K562 (cell line): Measurements from ENCODE around the gene CEP350. TPM values are rescaled to one million over a fixed set of nuclear protein-coding genes. Genes with fewer than 3 reads are reported as not detected.

Source experiments
- ATAC-seq: fragments of 200-7000 bp; cut with Tn5 transposase; 3 replicates; pipeline ENCODE4 v1.9.1; 2020; ENCODE audit warnings: moderate library complexity
- BruUV-seq: library from RNA; stranded (reverse); fragments of 400-500 nt; replicated peaks from 2 replicates; lab custom pipeline; 2021; lab: Mats Ljungman, UMichigan
- CTCF ChIA-PET: fragments of 300-600 bp; formaldehyde crosslinking; extraction: SDS; loops from one replicate; lab custom pipeline; 2021; ENCODE audit warnings: low intra/inter-chr PET ratio; lab: Yijun Ruan, JAX
- POLR2A ChIA-PET: fragments of 300-600, 350-650 bp; sonication (Branson Sonifier 250); formaldehyde crosslinking; extraction: SDS; loops from one replicate; lab custom pipeline; 2021; ENCODE audit warnings: antibody characterized with exemption, inconsistent platforms; lab: Yijun Ruan, JAX
- DNase-seq, 4 experiments: peaks; one replicate each; pipeline versions ENCODE4 v3.0.0 to v3.0.0-alpha.2; 2011 to 2018; ENCODE audit warnings: low spot score in 3 of 4, mixed read lengths in 3 of 4; ENCODE audit errors: extremely low read depth in 1 of 4
- FAIRE-seq: peaks from 2 replicates; lab custom pipeline; 2011; peaks lifted over from hg19 to GRCh38; lab: Jason Lieb, UNC
- H2AFZ ChIP-seq: 2 replicates; pipeline ENCODE4 v1.6.0; 2011; ENCODE audit warnings: low read depth, low read length, control low read depth, inconsistent platforms
- H3K27ac ChIP-seq: fragments of 200-600 bp; 3 replicates; pipeline ENCODE4 v1.8.0; 2011; ENCODE audit warnings: low read depth, mild to moderate bottlenecking, control low read depth, inconsistent platforms, low read length, moderate library complexity, mixed read lengths; ENCODE audit errors: extremely low read depth
- H3K27me3 ChIP-seq, 2 experiments: fragments of 300-600 bp in 1 of 2; 2 replicates in 1 of 2; 3 replicates in 1 of 2; pipeline versions ENCODE4 v1.6.0 to v1.8.0; 2011; ENCODE audit warnings: inconsistent platforms in 2 of 2, low read length in 2 of 2, mild to moderate bottlenecking in 1 of 2, mixed read lengths in 1 of 2, moderate library complexity in 1 of 2; ENCODE audit not compliant: control insufficient read depth in 2 of 2, insufficient read depth in 2 of 2
- H3K36me3 ChIP-seq: fragments of 300-600 bp; 3 replicates; pipeline ENCODE4 v1.8.0; 2011; ENCODE audit warnings: mild to moderate bottlenecking, low read length, inconsistent platforms; ENCODE audit not compliant: control insufficient read depth, insufficient read depth
- H3K4me1 ChIP-seq, 2 experiments: fragments of 200-600 bp in 1 of 2; replicated peaks in 1 of 2; 2 replicates in 1 of 2; 3 replicates in 1 of 2; pipeline versions ENCODE4 v1.5.1 to v1.8.0; 2011; ENCODE audit warnings: inconsistent platforms in 2 of 2, low read length in 2 of 2, mild to moderate bottlenecking in 1 of 2, mixed read lengths in 1 of 2, moderate library complexity in 1 of 2; ENCODE audit not compliant: control insufficient read depth in 2 of 2, insufficient read depth in 2 of 2
- H3K4me2 ChIP-seq: 2 replicates; pipeline ENCODE4 v1.6.1; 2011; ENCODE audit warnings: low read length, control low read depth, inconsistent platforms, mixed read lengths; ENCODE audit not compliant: insufficient read depth
- H3K4me3 ChIP-seq: fragments of 200-600 bp; sonication (generic), shearing (Covaris generic); 2 replicates; pipeline ENCODE4 v1.5.1; 2016; ENCODE audit warnings: control low read depth, inconsistent platforms
- H3K79me2 ChIP-seq: fragments of 200-600 bp; 3 replicates; pipeline ENCODE4 v1.8.0; 2011; ENCODE audit warnings: low read length, inconsistent platforms; ENCODE audit not compliant: control insufficient read depth, insufficient read depth
- H3K9ac ChIP-seq, 2 experiments: 2 replicates each; pipeline versions ENCODE4 v1.6.0 to v1.6.1; 2011; ENCODE audit warnings: low read depth in 2 of 2, low read length in 2 of 2, control low read depth in 1 of 2, inconsistent platforms in 1 of 2, mild to moderate bottlenecking in 1 of 2, mixed read lengths in 1 of 2; ENCODE audit not compliant: insufficient read depth in 1 of 2
- H3K9me1 ChIP-seq: one replicate; pipeline ENCODE4 v1.6.0; 2011; ENCODE audit warnings: inconsistent platforms, mild to moderate bottlenecking, low read length, moderate library complexity; ENCODE audit not compliant: control insufficient read depth, insufficient read depth
- H3K9me3 ChIP-seq: replicated peaks from 2 replicates; pipeline ENCODE4 v1.5.1; 2011; ENCODE audit warnings: low read depth, low read length, inconsistent platforms; ENCODE audit not compliant: control insufficient read depth, insufficient read depth
- H4K20me1 ChIP-seq: replicated peaks from 2 replicates; pipeline ENCODE4 v1.6.1; 2011; ENCODE audit warnings: low read length, inconsistent platforms, mixed read lengths; ENCODE audit not compliant: control insufficient read depth, insufficient read depth
- ELF2 ChIP-seq: fragments of 250-450 bp; sonication (Bioruptor Pico); IDR thresholded peaks from 2 replicates; pipeline ENCODE4 v1.5.0; 2021; ENCODE audit warnings: mild to moderate bottlenecking
- KLF1 ChIP-seq: fragments of 450-650 bp; IDR thresholded peaks from 2 replicates; pipeline ENCODE4 v1.6.1; 2016; ENCODE audit warnings: missing genetic modification characterization, missing compliant biosample characterization
- NFIC ChIP-seq: fragments of 450-650 bp; IDR thresholded peaks from 2 replicates; pipeline ENCODE4 v1.6.1; 2017; ENCODE audit warnings: mild to moderate bottlenecking, inconsistent platforms
- RBFOX2 ChIP-seq: fragments of 200-400 bp; formaldehyde crosslinking; IDR thresholded peaks from 2 replicates; pipeline ENCODE4 v1.6.1; 2017; ENCODE audit warnings: low read depth, mild to moderate bottlenecking, low read length, moderate library complexity
- ZBTB2 ChIP-seq: fragments of 450-650 bp; IDR thresholded peaks from 2 replicates; pipeline ENCODE4 v1.6.1; 2016; ENCODE audit warnings: antibody characterized with exemption
- WGBS: fragments of 100-300 bp; shearing (Covaris generic); methylation state at CpG from one replicate; pipeline ENCODE4 v1.1.6; 2016; ENCODE audit warnings: low coverage, mixed read lengths; ENCODE audit not compliant: insufficient coverage; ENCODE audit errors: missing lambda C conversion rate; 5-methylcytosine and 5-hydroxymethylcytosine counted together
- in situ Hi-C: fragments of 300-500 bp; cut with MboI; formaldehyde crosslinking; loops from 4 replicates; pipeline ENCODE4 v1.15.0; 2018; ENCODE audit warnings: inconsistent platforms, mixed read lengths
- intact Hi-C: fragments of 100-400 bp; cut with micrococcal nuclease; formaldehyde crosslinking; loops from 2 replicates; pipeline ENCODE4 v1.14.2; 2022
- polyA plus RNA-seq, 8 experiments: library from polyadenylated mRNA; depleted of rRNA in 4 of 8; stranded (reverse) in 5 of 8; unstranded in 3 of 8; fragments of >200 nt; fragmentation: Nextera tagmentation in 2 of 8; fragmentation: Illumina TruSeq in 1 of 8; extraction: Ambion mirVana in 2 of 8; extraction: Trizol in 1 of 8; gene quantifications; 2 replicates each; pipeline versions ENCODE4 v1.2.1 to v1.2.3, GENCODE V29; 2011 to 2014; ENCODE audit warnings: inconsistent platforms in 1 of 8, missing spikeins in 1 of 8
- total RNA-seq, 7 experiments: library from RNA; depleted of rRNA in 6 of 7; stranded (reverse); fragments of >200 nt in 6 of 7; fragmentation: Illumina TruSeq in 2 of 7; extraction: Trizol in 2 of 7; gene quantifications; 2 replicates each; pipeline versions ENCODE4 v1.2.1 to v1.2.3, GENCODE V29; 2011 to 2021; ENCODE audit warnings: low replicate concordance in 1 of 7

Gene CEP350
- total and polyA plus RNA-seq, 9 of the 15 experiments (the other 6 are each of a cell fraction or from before 2014, with no cell fraction given), result 8.3 to 64.3 (median 28.0) TPM

- no peak for TF ChIP-seq NFIC
- TF ChIP-seq KLF1, result no peak
- TF ChIP-seq RBFOX2, result no peak
Measured at GRCh38 chr1:180031664-180032063, 77.1 kb downstream of the CEP350 start (continued).

- FAIRE-seq (no peak), ATAC-seq (no peak; the same call in 2 of the 3 replicates)
- no peaks in the 10 kb centered on the region for H3K9me1 ChIP-seq
- no TSS peak for BruUV-seq
- POLR2A ChIA-PET, result no interaction called here
- peaks cover 62% of the 10 kb centered on the region for H3K36me3 ChIP-seq
- H4K20me1 ChIP-seq, result no peaks in the 10 kb centered on the region
- no peak overlapping the region for H3K4me3 ChIP-seq
- WGBS, result 3% methylated on average over 1 of the region's 1 CpG
- H3K9me3 ChIP-seq, result no peaks in the 10 kb centered on the region
- in situ Hi-C loops, result no loop called here
- no peaks in the 10 kb centered on the region; a peak in 1 of 5 replicates for H3K4me1 ChIP-seq
- CTCF ChIA-PET, result no interaction called here
- no peak overlapping the region for H2AFZ ChIP-seq
- no peak overlapping the region for H3K9ac ChIP-seq
- TF ChIP-seq ELF2 (CRISPR knock-in tag) (0 out of 2 replicates have a peak, but pooled peaks have one; percentile 43), ZBTB2 (no peak)
- TF ChIP-seq, all 486 proteins: peak for 1
- Histone ChIP-seq H3K27me3 (no peaks in the 10 kb centered on the region), H3K4me2 (no peak overlapping the region), H3K27ac (peak overlapping the region; percentile 6; the same call in 1 of the 3 replicates), H3K79me2 (no peaks in the 10 kb centered on the region)
- no peak for DNase-seq
- intact Hi-C loops, result loop anchor here (10.0 kb wide), 1 partner anchor 141 kb away; no protein-coding TSS in a partner anchor
Measured at GRCh38 chr1:180033390-180033789, 78.8 kb downstream of the CEP350 start.
